Mammary epithelial cell (primary cell): ENCODE results near the gene NTF4.
"Not testable (repeated sequence)": the region's sequence is repeated elsewhere in the genome, so short reads cannot be mapped to it uniquely, and the experiment has no call there.

ENCODE experiments used
- CTCF ChIP-seq, 2 donors: IDR thresholded peaks in 1 of 2; conservative IDR thresholded peaks in 1 of 2; 2 replicates each; pipeline ENCODE4 v1.5.1; 2011 to 2012; ENCODE audit warnings: inconsistent platforms in 2 of 2, low read length in 2 of 2, mild to moderate bottlenecking in 2 of 2, control low read depth in 1 of 2, low read depth in 1 of 2; ENCODE audit not compliant: insufficient read depth in 1 of 2; ENCODE audit errors: extremely low read depth in 1 of 2
- EZH2 ChIP-seq: IDR thresholded peaks from 2 replicates; pipeline ENCODE4 v1.6.1; 2012; ENCODE audit warnings: low read length, inconsistent platforms, borderline replicate concordance

- TF ChIP-seq CTCF (conservative IDR thresholded peaks at IDR 0.05 in 1 of 2, IDR thresholded peaks at IDR 0.05 in 1 of 2; ENCODE audit: extremely low read depth in 1 of 2, insufficient read depth in 1 of 2, low read depth in 1 of 2, low read length in 2 of 2); EZH2: not testable (repeated sequence)
Measured at GRCh38 chr19:49025088-49025487, 39.5 kb downstream of the NTF4 start.
